T-helper 17 cell (primary cell): ENCODE measurements around the gene MAN1A2. TPM values are rescaled to one million over a fixed set of nuclear protein-coding genes. Genes with fewer than 3 reads are reported as not detected.
A peak's percentile ranks its signal among the peaks of the same experiment; 100 is the strongest.

Source experiments
- ATAC-seq: fragments of 150-1000 bp; cut with Tn5 transposase; 2 replicates; pipeline ENCODE4 v1.10.0; 2021; ENCODE audit warnings: mild to moderate bottlenecking, moderate library complexity
- DNase-seq, 3 donors: peaks; one replicate each; pipeline versions ENCODE4 v3.0.0 to v3.0.0-alpha.2; 2020 to 2021
- H3K9me3 ChIP-seq: one replicate; pipeline ENCODE4 v1.7.0; 2013; ENCODE audit warnings: low read length, mild to moderate bottlenecking; ENCODE audit not compliant: control insufficient read depth, poor library complexity, severe bottlenecking
- H3K27ac Mint-ChIP-seq: one replicate; pipeline ENCODE4 v1.8.0; 2022; ENCODE audit warnings: mild to moderate bottlenecking, moderate library complexity, mixed read lengths
- H3K27me3 Mint-ChIP-seq: one replicate; pipeline ENCODE4 v1.8.0; 2022; ENCODE audit warnings: mixed read lengths
- H3K36me3 Mint-ChIP-seq: one replicate; pipeline ENCODE4 v1.8.0; 2022; ENCODE audit warnings: low read depth, mixed read lengths
- H3K4me1 Mint-ChIP-seq: one replicate; pipeline ENCODE4 v1.8.0; 2022; ENCODE audit warnings: mild to moderate bottlenecking, mixed read lengths
- H3K4me3 Mint-ChIP-seq: one replicate; pipeline ENCODE4 v1.8.0; 2022; ENCODE audit warnings: mild to moderate bottlenecking, moderate library complexity, mixed read lengths
- total RNA-seq, 4 donors: library from RNA in 2 of 4; stranded (reverse) in 2 of 4; gene quantifications; one replicate each; pipeline ENCODE4 v1.2.3 and lab custom pipeline; 2022 to 2026

The MAN1A2 gene
- total RNA-seq, 2 donors from 2014 or later = 51.6 to 52.9 TPM

GRCh38 chr1:117499071-117499470 is 131.8 kb downstream of the MAN1A2 start:
- ATAC-seq (no peak), DNase-seq (no peak)

DNA sequence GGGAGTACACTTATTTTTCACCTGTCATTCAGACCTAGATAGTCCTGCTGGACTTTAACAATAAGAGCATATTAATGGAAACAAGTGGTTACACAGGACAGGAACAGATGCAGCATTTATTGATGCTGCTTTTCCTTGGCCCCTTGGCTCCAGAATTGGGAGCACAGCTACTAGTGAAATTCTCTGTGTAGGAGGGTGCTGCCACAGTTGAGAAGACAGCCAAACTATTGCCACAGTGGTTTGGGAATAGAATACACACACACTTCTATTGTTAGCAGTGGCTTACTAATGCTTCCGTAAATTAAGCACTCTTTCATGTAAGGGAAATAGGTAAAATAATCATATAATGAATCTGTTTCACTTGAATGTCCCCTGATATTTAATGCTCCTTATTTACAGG is 133.3 kb downstream of the MAN1A2 start:
- Mint-ChIP-seq H3K27me3 (no peaks in the 10 kb centered on the region), H3K27ac (no peak overlapping the region), H3K36me3 (peaks cover 3% of the 10 kb centered on the region), H3K4me3 (no peak overlapping the region), H3K4me1 (peaks cover 2% of the 10 kb centered on the region)
- ATAC-seq (no peak), DNase-seq (no peak)
- no peaks in the 10 kb centered on the region for H3K9me3 ChIP-seq

More at GRCh38 chr1:117499071-117499470, 131.8 kb downstream of the MAN1A2 start:
- no peak overlapping the region for H3K27ac Mint-ChIP-seq
- H3K4me1 Mint-ChIP-seq = no peaks in the 10 kb centered on the region
- no peaks in the 10 kb centered on the region for H3K27me3 Mint-ChIP-seq
- H3K36me3 Mint-ChIP-seq = no peaks in the 10 kb centered on the region
- H3K9me3 ChIP-seq = no peaks in the 10 kb centered on the region
- H3K4me3 Mint-ChIP-seq = no peak overlapping the region

GRCh38 chr1:117501281-117501680 is 134.0 kb downstream of the MAN1A2 start:
- no peak for ATAC-seq
- H3K4me3 Mint-ChIP-seq = no peak overlapping the region
- H3K4me1 Mint-ChIP-seq = peaks cover 2% of the 10 kb centered on the region
- H3K27me3 Mint-ChIP-seq = no peaks in the 10 kb centered on the region
- no peak overlapping the region for H3K27ac Mint-ChIP-seq
- no peaks in the 10 kb centered on the region for H3K9me3 ChIP-seq
- no peak for DNase-seq
- H3K36me3 Mint-ChIP-seq = peaks cover 3% of the 10 kb centered on the region

GRCh38 chr1:117511273-117511672 is 144.0 kb downstream of the MAN1A2 start:
- H3K4me1 Mint-ChIP-seq = peaks cover 2% of the 10 kb centered on the region
- DNase-seq (no peak), ATAC-seq (no peak)
- no peaks in the 10 kb centered on the region for H3K27me3 Mint-ChIP-seq
- H3K4me3 Mint-ChIP-seq = no peak overlapping the region
- no peaks in the 10 kb centered on the region for H3K9me3 ChIP-seq
- H3K36me3 Mint-ChIP-seq = no peaks in the 10 kb centered on the region
- H3K27ac Mint-ChIP-seq = no peak overlapping the region

- H3K27ac Mint-ChIP-seq = no peak overlapping the region
- H3K9me3 ChIP-seq = no peaks in the 10 kb centered on the region
- H3K4me3 Mint-ChIP-seq = no peak overlapping the region
- H3K4me1 Mint-ChIP-seq = peaks cover 2% of the 10 kb centered on the region
- no peak for DNase-seq
- H3K27me3 Mint-ChIP-seq = no peaks in the 10 kb centered on the region
- peaks cover 2% of the 10 kb centered on the region for H3K36me3 Mint-ChIP-seq
- ATAC-seq = peak; percentile 46
Observed at GRCh38 chr1:117512728-117513321, 145.6 kb downstream of the MAN1A2 start.

- H3K4me3 Mint-ChIP-seq = no peak overlapping the region
- peaks cover 2% of the 10 kb centered on the region for H3K4me1 Mint-ChIP-seq
- H3K27me3 Mint-ChIP-seq = no peaks in the 10 kb centered on the region
- no peak overlapping the region for H3K27ac Mint-ChIP-seq
- ATAC-seq (no peak), DNase-seq (no peak)
- H3K9me3 ChIP-seq = no peaks in the 10 kb centered on the region
- no peaks in the 10 kb centered on the region for H3K36me3 Mint-ChIP-seq
Observed at GRCh38 chr1:117523111-117523510, 155.9 kb downstream of the MAN1A2 start.

- Mint-ChIP-seq H3K36me3 (no peaks in the 10 kb centered on the region), H3K27ac (no peak overlapping the region), H3K27me3 (no peaks in the 10 kb centered on the region), H3K4me1 (no peaks in the 10 kb centered on the region), H3K4me3 (no peak overlapping the region)
- no peaks in the 10 kb centered on the region for H3K9me3 ChIP-seq
- ATAC-seq (no peak), DNase-seq (no peak)
Observed at GRCh38 chr1:117527074-117527473, 159.8 kb downstream of the MAN1A2 start.

- H3K9me3 ChIP-seq = no peaks in the 10 kb centered on the region
- Mint-ChIP-seq H3K27me3 (no peaks in the 10 kb centered on the region), H3K27ac (no peak overlapping the region), H3K4me1 (peaks cover under 1% of the 10 kb centered on the region), H3K4me3 (no peak overlapping the region), H3K36me3 (no peaks in the 10 kb centered on the region)
- ATAC-seq (no peak), DNase-seq (no peak)
Observed at GRCh38 chr1:117527566-117528102, 160.4 kb downstream of the MAN1A2 start.

DNA sequence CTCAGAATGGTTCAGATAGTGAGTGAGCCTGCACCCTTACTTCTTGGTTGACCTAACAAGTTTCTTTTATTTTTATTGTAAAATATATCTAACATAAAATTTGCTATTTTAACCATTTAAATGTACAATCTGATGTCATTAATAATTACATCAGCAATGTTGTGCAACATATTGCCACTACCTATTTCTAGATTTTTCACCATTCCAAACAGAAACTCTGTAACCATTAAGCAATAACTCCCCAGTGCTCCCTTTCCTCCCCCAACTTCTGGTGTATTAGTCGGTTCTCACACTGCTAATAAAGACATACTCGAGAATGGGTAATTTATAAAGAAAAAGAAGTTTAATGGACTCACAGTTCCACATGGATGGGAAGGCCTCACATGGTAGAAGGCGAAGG is 162.4 kb downstream of the MAN1A2 start:
- Mint-ChIP-seq H3K4me1 (peaks cover 9% of the 10 kb centered on the region), H3K27ac (peak overlapping the region; percentile 11), H3K36me3 (peaks cover 3% of the 10 kb centered on the region), H3K27me3 (no peaks in the 10 kb centered on the region), H3K4me3 (no peak overlapping the region)
- DNase-seq (no peak), ATAC-seq (no peak)
- no peaks in the 10 kb centered on the region for H3K9me3 ChIP-seq

DNA sequence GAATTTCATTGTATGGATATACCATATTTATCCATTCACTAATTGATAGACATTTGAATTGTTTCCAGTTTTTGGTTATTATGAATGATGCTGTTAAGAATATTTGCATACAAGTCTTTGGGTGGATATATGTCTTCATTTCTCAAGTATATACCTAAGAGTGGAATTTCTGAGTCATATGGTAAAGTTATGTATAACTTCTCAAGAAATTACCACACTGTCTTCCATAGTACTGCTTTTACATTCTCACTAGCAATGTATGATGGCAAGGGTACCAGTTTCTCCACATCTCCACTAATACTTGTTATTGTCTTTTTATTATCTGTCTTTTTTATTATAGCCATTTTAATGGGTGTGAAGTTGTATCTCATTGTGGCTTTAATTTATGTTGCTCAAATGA is 164.0 kb downstream of the MAN1A2 start:
- no peaks in the 10 kb centered on the region for H3K9me3 ChIP-seq
- ATAC-seq (no peak), DNase-seq (no peak)
- Mint-ChIP-seq H3K27ac (no peak overlapping the region), H3K27me3 (no peaks in the 10 kb centered on the region), H3K4me3 (no peak overlapping the region), H3K4me1 (peaks cover 14% of the 10 kb centered on the region), H3K36me3 (peaks cover 3% of the 10 kb centered on the region)

DNA sequence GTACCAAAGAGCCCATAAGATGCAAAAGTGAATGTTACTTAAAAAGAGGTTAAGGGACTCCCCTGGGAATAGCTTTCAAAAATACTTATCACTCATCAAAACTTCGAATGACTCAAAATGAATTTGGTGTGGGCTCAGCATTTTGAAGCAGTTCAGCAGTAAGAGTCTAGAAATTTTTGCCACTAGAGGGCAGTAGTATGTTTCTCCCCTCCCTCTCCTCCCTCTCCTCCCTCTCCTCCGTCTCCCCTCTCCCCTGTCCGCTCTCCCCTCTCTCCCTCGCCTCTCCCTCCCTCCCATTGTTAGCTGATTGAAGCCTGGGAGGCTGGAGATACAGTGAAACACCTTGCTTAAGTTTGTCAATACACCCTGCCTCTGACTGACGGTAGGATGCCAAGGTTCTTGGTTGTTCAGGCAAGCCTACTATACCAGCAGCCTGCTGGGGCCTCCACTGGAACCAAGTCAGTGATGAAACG is 167.8 kb downstream of the MAN1A2 start:
- DNase-seq = peak in 2 of 3 donors; percentile 12 to 14
- H3K27ac Mint-ChIP-seq = no peak overlapping the region
- ATAC-seq = peak; percentile 92
- peaks cover 3% of the 10 kb centered on the region for H3K36me3 Mint-ChIP-seq
- H3K9me3 ChIP-seq = no peaks in the 10 kb centered on the region
- H3K4me3 Mint-ChIP-seq = peak overlapping the region; percentile 50
- H3K4me1 Mint-ChIP-seq = peaks cover 16% of the 10 kb centered on the region
- no peaks in the 10 kb centered on the region for H3K27me3 Mint-ChIP-seq

DNA sequence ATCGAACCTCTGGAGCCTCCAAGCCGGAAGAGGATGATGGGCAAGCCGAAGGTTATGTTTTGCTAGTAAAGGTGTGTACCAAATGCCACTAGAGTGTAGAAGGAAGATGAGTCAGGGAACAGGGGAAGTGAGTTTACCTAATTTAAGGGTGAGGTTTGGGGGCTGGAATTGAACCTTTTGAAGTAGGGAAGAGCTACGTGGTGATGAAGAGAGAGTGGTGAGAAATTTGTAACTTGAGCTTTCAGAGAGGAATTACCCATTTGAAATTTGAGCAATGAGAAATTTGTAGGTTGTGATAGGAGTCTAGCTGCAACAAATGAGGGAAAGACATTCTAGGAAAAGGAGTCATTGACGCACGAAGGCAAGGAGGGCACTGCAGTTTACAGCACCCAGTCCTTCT is 168.6 kb downstream of the MAN1A2 start:
- H3K9me3 ChIP-seq = no peaks in the 10 kb centered on the region
- DNase-seq (no peak), ATAC-seq (no peak)
- no peaks in the 10 kb centered on the region for H3K27me3 Mint-ChIP-seq
- H3K4me1 Mint-ChIP-seq = peaks cover 19% of the 10 kb centered on the region
- H3K36me3 Mint-ChIP-seq = peaks cover 3% of the 10 kb centered on the region
- H3K4me3 Mint-ChIP-seq = no peak overlapping the region
- H3K27ac Mint-ChIP-seq = no peak overlapping the region

- DNase-seq = no peak
- Mint-ChIP-seq H3K4me1 (peaks cover 19% of the 10 kb centered on the region), H3K27ac (no peak overlapping the region), H3K27me3 (no peaks in the 10 kb centered on the region), H3K36me3 (peaks cover 3% of the 10 kb centered on the region), H3K4me3 (no peak overlapping the region)
- ATAC-seq = no peak
- no peaks in the 10 kb centered on the region for H3K9me3 ChIP-seq
Observed at GRCh38 chr1:117537291-117537920, 170.2 kb downstream of the MAN1A2 start.

- H3K27me3 Mint-ChIP-seq = no peaks in the 10 kb centered on the region
- H3K4me3 Mint-ChIP-seq = no peak overlapping the region
- no peak for ATAC-seq
- no peak for DNase-seq
- H3K27ac Mint-ChIP-seq = no peak overlapping the region
- H3K36me3 Mint-ChIP-seq = no peaks in the 10 kb centered on the region
- no peaks in the 10 kb centered on the region for H3K9me3 ChIP-seq
- H3K4me1 Mint-ChIP-seq = peaks cover 20% of the 10 kb centered on the region
Observed at GRCh38 chr1:117540532-117540931, 173.3 kb downstream of the MAN1A2 start.
